ENCODE results near the gene C9orf50. TPM values are rescaled to one million over a fixed set of nuclear protein-coding genes. Genes with fewer than 3 reads are reported as not detected.

Gene C9orf50
- total RNA-seq, 1 experiment from 2014 or later = not detected

DNA sequence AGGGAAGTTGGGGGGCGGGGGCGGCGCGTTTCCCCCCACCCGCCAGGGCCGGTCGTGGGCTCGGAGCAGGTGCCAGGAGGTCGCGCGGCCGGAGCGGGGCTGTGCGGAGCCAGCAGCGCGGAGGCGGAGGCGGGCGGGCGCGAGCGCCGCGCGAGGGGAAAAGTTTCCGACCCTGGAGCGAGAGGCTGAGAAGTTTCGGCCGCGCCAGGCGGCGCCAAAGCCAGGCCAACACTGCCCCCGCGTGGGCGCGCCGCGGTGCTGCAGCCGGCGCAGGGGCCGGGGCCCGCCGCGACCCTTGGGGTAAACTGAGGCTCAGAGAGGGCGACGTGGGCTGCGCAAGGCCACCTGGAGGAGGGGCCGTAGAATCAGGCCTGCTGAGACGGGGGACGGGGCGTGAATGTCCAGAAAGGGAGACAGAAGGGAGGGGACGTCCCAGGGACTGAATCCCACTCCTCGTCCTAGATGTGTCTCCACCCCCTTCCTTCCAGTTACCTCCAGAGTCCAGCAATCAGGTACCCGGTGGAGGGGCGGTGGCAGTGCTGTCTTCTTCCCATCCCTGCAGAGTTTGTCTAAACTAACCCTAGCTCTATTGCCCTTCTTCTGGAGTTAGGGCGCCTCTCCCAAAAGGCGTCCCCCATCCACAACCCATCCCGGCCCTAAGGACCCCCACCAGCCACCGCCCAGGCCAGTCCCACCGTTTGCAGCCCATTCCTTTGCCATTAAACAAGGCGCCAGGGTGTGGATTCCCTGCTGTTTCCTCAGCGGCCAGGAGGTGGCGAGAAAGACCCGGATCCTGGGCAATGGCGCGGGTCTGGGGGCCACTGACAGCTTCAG lies 10.2 kb downstream of the C9orf50 start:
- CTCF ChIA-PET = no interaction called here

DNA sequence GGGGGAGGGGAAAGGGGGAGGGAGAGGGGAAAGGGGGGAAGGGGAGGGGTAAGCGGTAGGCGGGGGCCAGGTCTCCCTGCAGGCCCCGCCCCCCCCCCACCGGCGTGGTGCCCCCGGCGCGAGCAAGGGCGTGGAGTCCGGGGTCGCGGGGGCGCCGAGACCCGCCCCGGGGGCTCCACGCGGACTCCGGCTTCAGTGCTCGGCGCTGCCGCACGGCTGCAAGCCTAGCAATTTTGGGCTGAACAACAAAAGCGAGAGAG lies 10.8 kb downstream of the C9orf50 start:
- Histone ChIP-seq H3K9me3 (ENCODE audit: control insufficient read depth, insufficient read depth, low read depth, low read length) (no peaks in the 10 kb centered on the region), H3K4me3 (ENCODE audit: low read depth in 2 of 2, low read length in 2 of 2) (peak overlapping the region; percentile 39 to 51), H3K36me3 (ENCODE audit: control insufficient read depth, insufficient read depth, low read length) (no peaks in the 10 kb centered on the region), H3K27ac (ENCODE audit: low read length) (no peak overlapping the region; the same call in 1 of the 2 replicates), H3K27me3 (ENCODE audit: control insufficient read depth, insufficient read depth, low read length) (no peaks in the 10 kb centered on the region), H3K4me1 (ENCODE audit: control insufficient read depth, insufficient read depth, low read length) (peaks cover 20% of the 10 kb centered on the region)
- ChIA-PET POLR2A (no interaction called here), CTCF (no interaction called here)
- no TSS peak for BruUV-seq (replicated peaks)
- no peak for DNase-seq (ENCODE audit: low read depth, low spot score)
- no peak for ATAC-seq
- in situ Hi-C loops (cut with HindIII; ENCODE audit: low pct_unique_long_range_greater_than_20kb, low sequenced_read_pairs) (no loop called here), intact Hi-C loops (cut with micrococcal nuclease; ENCODE audit: unreplicated experiment) (loop anchor here (10.0 kb wide), 1 partner anchor 475 kb away; no protein-coding TSS in a partner anchor)
- TF ChIP-seq, protein P1, sequence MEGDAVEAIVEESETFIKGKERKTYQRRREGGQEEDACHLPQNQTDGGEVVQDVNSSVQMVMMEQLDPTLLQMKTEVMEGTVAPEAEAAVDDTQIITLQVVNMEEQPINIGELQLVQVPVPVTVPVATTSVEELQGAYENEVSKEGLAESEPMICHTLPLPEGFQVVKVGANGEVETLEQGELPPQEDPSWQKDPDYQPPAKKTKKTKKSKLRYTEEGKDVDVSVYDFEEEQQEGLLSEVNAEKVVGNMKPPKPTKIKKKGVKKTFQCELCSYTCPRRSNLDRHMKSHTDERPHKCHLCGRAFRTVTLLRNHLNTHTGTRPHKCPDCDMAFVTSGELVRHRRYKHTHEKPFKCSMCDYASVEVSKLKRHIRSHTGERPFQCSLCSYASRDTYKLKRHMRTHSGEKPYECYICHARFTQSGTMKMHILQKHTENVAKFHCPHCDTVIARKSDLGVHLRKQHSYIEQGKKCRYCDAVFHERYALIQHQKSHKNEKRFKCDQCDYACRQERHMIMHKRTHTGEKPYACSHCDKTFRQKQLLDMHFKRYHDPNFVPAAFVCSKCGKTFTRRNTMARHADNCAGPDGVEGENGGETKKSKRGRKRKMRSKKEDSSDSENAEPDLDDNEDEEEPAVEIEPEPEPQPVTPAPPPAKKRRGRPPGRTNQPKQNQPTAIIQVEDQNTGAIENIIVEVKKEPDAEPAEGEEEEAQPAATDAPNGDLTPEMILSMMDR (IDR thresholded peaks at IDR 0.05) = no peak
- TF ChIP-seq TCF7L2 (IDR thresholded peaks at IDR 0.05; ENCODE audit: low read depth, low read length) (no peak), SIN3A (IDR thresholded peaks at IDR 0.05; ENCODE audit: borderline replicate concordance, insufficient read depth, low read depth, low read length) (no peak), POLR2AphosphoS5 (IDR thresholded peaks at IDR 0.05; ENCODE audit: low read depth, low read length) (no peak)
- TF ChIP-seq, protein P2, sequence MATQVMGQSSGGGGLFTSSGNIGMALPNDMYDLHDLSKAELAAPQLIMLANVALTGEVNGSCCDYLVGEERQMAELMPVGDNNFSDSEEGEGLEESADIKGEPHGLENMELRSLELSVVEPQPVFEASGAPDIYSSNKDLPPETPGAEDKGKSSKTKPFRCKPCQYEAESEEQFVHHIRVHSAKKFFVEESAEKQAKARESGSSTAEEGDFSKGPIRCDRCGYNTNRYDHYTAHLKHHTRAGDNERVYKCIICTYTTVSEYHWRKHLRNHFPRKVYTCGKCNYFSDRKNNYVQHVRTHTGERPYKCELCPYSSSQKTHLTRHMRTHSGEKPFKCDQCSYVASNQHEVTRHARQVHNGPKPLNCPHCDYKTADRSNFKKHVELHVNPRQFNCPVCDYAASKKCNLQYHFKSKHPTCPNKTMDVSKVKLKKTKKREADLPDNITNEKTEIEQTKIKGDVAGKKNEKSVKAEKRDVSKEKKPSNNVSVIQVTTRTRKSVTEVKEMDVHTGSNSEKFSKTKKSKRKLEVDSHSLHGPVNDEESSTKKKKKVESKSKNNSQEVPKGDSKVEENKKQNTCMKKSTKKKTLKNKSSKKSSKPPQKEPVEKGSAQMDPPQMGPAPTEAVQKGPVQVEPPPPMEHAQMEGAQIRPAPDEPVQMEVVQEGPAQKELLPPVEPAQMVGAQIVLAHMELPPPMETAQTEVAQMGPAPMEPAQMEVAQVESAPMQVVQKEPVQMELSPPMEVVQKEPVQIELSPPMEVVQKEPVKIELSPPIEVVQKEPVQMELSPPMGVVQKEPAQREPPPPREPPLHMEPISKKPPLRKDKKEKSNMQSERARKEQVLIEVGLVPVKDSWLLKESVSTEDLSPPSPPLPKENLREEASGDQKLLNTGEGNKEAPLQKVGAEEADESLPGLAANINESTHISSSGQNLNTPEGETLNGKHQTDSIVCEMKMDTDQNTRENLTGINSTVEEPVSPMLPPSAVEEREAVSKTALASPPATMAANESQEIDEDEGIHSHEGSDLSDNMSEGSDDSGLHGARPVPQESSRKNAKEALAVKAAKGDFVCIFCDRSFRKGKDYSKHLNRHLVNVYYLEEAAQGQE (IDR thresholded peaks at IDR 0.05; ENCODE audit: insufficient read depth in 1 of 2, low read depth in 2 of 2, low read length in 1 of 2) = no peak

More for the DNA sequence above, 10.2 kb downstream of the C9orf50 start:
- Histone ChIP-seq H3K4me1 (ENCODE audit: control insufficient read depth, insufficient read depth, low read length) (peaks cover 20% of the 10 kb centered on the region), H3K27me3 (ENCODE audit: control insufficient read depth, insufficient read depth, low read length) (no peaks in the 10 kb centered on the region), H3K27ac (ENCODE audit: low read length) (peak overlapping the region; percentile 72), H3K9me3 (ENCODE audit: control insufficient read depth, insufficient read depth, low read depth, low read length) (no peaks in the 10 kb centered on the region), H3K36me3 (ENCODE audit: control insufficient read depth, insufficient read depth, low read length) (no peaks in the 10 kb centered on the region), H3K4me3 (ENCODE audit: low read depth in 2 of 2, low read length in 2 of 2) (peak overlapping the region; percentile 51 to 61)
- no peak for TF ChIP-seq SIN3A (IDR thresholded peaks at IDR 0.05; ENCODE audit: borderline replicate concordance, insufficient read depth, low read depth, low read length)
- TF ChIP-seq, protein P1 (IDR thresholded peaks at IDR 0.05) = peak; percentile 83
- TF ChIP-seq, protein P2 (IDR thresholded peaks at IDR 0.05; ENCODE audit: insufficient read depth in 1 of 2, low read depth in 2 of 2, low read length in 1 of 2) = 0 out of 4 replicates have a peak, but pooled peaks of 1 of the 2 experiments have one; percentile 42
- intact Hi-C loops (cut with micrococcal nuclease; ENCODE audit: unreplicated experiment) = loop anchor here (10.0 kb wide), 1 partner anchor 476 kb away; no protein-coding TSS in a partner anchor
- no TSS peak for BruUV-seq (replicated peaks)
- ATAC-seq (peak; percentile 68), DNase-seq (ENCODE audit: low read depth, low spot score) (no peak)
- in situ Hi-C loops (cut with HindIII; ENCODE audit: low pct_unique_long_range_greater_than_20kb, low sequenced_read_pairs) = no loop called here
- POLR2A ChIA-PET = interaction anchor here (0.6 kb wide), 1 partner anchor 433 kb away, joined by 3 read pairs; no protein-coding TSS in a partner anchor

Measured in Panc1 (cell line).